ENCODE data around the gene CCNH.

DNA sequence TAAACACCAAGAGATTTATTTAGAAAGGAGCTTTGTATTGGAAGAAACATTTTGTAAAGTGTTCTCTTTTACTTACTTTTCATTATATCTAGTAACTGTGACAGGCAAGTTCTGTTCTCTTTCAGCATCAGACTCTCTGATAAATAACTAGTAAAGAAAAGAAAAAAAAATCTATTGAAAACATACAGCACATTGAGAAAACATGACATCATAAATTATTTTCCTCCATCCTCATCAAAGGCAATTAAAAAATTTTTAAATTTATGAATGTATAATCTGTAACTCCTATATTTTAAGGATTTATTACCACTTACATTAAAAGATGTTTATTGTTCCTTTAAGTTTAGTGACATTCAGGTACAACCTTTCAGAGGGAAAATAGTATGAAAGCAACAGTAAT lies 11.1 kb downstream of the CCNH start:
- TF ChIP-seq, protein P1, sequence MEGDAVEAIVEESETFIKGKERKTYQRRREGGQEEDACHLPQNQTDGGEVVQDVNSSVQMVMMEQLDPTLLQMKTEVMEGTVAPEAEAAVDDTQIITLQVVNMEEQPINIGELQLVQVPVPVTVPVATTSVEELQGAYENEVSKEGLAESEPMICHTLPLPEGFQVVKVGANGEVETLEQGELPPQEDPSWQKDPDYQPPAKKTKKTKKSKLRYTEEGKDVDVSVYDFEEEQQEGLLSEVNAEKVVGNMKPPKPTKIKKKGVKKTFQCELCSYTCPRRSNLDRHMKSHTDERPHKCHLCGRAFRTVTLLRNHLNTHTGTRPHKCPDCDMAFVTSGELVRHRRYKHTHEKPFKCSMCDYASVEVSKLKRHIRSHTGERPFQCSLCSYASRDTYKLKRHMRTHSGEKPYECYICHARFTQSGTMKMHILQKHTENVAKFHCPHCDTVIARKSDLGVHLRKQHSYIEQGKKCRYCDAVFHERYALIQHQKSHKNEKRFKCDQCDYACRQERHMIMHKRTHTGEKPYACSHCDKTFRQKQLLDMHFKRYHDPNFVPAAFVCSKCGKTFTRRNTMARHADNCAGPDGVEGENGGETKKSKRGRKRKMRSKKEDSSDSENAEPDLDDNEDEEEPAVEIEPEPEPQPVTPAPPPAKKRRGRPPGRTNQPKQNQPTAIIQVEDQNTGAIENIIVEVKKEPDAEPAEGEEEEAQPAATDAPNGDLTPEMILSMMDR (conservative IDR thresholded peaks at IDR 0.05; ENCODE audit: low read depth in 2 of 2): no peak
- no peak for TF ChIP-seq EZH2phosphoT487 (IDR thresholded peaks at IDR 0.05; ENCODE audit: unreplicated experiment)
- TF ChIP-seq JUNB (IDR thresholded peaks at IDR 0.05; ENCODE audit: unreplicated experiment): no peak
- TF ChIP-seq POLR2AphosphoS5 (IDR thresholded peaks at IDR 0.05; ENCODE audit: low read depth): no peak
- TF ChIP-seq EZH2 (IDR thresholded peaks at IDR 0.05; ENCODE audit: low read depth, unreplicated experiment): no peak
- TF ChIP-seq ZNF114 (CRISPR knock-in tag; IDR thresholded peaks at IDR 0.05): no peak
- TF ChIP-seq CREB1 (CRISPR knock-in tag; IDR thresholded peaks at IDR 0.05; ENCODE audit: low read depth): no peak
- no peak for TF ChIP-seq NANOG (IDR thresholded peaks at IDR 0.05; ENCODE audit: borderline replicate concordance)
- TF ChIP-seq, protein P2, sequence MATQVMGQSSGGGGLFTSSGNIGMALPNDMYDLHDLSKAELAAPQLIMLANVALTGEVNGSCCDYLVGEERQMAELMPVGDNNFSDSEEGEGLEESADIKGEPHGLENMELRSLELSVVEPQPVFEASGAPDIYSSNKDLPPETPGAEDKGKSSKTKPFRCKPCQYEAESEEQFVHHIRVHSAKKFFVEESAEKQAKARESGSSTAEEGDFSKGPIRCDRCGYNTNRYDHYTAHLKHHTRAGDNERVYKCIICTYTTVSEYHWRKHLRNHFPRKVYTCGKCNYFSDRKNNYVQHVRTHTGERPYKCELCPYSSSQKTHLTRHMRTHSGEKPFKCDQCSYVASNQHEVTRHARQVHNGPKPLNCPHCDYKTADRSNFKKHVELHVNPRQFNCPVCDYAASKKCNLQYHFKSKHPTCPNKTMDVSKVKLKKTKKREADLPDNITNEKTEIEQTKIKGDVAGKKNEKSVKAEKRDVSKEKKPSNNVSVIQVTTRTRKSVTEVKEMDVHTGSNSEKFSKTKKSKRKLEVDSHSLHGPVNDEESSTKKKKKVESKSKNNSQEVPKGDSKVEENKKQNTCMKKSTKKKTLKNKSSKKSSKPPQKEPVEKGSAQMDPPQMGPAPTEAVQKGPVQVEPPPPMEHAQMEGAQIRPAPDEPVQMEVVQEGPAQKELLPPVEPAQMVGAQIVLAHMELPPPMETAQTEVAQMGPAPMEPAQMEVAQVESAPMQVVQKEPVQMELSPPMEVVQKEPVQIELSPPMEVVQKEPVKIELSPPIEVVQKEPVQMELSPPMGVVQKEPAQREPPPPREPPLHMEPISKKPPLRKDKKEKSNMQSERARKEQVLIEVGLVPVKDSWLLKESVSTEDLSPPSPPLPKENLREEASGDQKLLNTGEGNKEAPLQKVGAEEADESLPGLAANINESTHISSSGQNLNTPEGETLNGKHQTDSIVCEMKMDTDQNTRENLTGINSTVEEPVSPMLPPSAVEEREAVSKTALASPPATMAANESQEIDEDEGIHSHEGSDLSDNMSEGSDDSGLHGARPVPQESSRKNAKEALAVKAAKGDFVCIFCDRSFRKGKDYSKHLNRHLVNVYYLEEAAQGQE (IDR thresholded peaks at IDR 0.05; ENCODE audit: unreplicated experiment): no peak
- TF ChIP-seq, protein P3, sequence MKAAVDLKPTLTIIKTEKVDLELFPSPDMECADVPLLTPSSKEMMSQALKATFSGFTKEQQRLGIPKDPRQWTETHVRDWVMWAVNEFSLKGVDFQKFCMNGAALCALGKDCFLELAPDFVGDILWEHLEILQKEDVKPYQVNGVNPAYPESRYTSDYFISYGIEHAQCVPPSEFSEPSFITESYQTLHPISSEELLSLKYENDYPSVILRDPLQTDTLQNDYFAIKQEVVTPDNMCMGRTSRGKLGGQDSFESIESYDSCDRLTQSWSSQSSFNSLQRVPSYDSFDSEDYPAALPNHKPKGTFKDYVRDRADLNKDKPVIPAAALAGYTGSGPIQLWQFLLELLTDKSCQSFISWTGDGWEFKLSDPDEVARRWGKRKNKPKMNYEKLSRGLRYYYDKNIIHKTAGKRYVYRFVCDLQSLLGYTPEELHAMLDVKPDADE (IDR thresholded peaks at IDR 0.05): no peak
- no peak for TF ChIP-seq ZNF331 (CRISPR knock-in tag; IDR thresholded peaks at IDR 0.05; ENCODE audit: low read depth)
- TF ChIP-seq, protein P4, sequence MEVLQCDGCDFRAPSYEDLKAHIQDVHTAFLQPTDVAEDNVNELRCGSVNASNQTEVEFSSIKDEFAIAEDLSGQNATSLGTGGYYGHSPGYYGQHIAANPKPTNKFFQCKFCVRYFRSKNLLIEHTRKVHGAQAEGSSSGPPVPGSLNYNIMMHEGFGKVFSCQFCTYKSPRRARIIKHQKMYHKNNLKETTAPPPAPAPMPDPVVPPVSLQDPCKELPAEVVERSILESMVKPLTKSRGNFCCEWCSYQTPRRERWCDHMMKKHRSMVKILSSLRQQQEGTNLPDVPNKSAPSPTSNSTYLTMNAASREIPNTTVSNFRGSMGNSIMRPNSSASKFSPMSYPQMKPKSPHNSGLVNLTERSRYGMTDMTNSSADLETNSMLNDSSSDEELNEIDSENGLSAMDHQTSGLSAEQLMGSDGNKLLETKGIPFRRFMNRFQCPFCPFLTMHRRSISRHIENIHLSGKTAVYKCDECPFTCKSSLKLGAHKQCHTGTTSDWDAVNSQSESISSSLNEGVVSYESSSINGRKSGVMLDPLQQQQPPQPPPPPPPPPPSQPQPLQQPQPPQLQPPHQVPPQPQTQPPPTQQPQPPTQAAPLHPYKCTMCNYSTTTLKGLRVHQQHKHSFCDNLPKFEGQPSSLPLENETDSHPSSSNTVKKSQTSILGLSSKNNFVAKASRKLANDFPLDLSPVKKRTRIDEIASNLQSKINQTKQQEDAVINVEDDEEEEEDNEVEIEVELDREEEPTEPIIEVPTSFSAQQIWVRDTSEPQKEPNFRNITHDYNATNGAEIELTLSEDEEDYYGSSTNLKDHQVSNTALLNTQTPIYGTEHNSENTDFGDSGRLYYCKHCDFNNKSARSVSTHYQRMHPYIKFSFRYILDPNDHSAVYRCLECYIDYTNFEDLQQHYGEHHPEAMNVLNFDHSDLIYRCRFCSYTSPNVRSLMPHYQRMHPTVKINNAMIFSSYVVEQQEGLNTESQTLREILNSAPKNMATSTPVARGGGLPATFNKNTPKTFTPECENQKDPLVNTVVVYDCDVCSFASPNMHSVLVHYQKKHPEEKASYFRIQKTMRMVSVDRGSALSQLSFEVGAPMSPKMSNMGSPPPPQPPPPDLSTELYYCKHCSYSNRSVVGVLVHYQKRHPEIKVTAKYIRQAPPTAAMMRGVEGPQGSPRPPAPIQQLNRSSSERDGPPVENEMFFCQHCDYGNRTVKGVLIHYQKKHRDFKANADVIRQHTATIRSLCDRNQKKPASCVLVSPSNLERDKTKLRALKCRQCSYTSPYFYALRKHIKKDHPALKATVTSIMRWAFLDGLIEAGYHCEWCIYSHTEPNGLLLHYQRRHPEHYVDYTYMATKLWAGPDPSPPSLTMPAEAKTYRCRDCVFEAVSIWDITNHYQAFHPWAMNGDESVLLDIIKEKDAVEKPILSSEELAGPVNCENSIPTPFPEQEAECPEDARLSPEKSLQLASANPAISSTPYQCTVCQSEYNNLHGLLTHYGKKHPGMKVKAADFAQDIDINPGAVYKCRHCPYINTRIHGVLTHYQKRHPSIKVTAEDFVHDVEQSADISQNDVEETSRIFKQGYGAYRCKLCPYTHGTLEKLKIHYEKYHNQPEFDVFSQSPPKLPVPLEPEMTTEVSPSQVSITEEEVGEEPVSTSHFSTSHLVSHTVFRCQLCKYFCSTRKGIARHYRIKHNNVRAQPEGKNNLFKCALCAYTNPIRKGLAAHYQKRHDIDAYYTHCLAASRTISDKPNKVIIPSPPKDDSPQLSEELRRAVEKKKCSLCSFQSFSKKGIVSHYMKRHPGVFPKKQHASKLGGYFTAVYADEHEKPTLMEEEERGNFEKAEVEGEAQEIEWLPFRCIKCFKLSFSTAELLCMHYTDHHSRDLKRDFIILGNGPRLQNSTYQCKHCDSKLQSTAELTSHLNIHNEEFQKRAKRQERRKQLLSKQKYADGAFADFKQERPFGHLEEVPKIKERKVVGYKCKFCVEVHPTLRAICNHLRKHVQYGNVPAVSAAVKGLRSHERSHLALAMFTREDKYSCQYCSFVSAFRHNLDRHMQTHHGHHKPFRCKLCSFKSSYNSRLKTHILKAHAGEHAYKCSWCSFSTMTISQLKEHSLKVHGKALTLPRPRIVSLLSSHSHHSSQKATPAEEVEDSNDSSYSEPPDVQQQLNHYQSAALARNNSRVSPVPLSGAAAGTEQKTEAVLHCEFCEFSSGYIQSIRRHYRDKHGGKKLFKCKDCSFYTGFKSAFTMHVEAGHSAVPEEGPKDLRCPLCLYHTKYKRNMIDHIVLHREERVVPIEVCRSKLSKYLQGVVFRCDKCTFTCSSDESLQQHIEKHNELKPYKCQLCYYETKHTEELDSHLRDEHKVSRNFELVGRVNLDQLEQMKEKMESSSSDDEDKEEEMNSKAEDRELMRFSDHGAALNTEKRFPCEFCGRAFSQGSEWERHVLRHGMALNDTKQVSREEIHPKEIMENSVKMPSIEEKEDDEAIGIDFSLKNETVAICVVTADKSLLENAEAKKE (CRISPR knock-in tag; IDR thresholded peaks at IDR 0.05): no peak
- TF ChIP-seq STAT1 (IDR thresholded peaks at IDR 0.05; ENCODE audit: unreplicated experiment): no peak

Measured in GM23338 (cell line).